ENCODE data around the gene NEUROD6. TPM values are rescaled to one million over a fixed set of nuclear protein-coding genes. Genes with fewer than 3 reads are reported as not detected.

NEUROD6 gene
- total and polyA plus RNA-seq, 2 donors (not counting 3 experiments of a cell fraction or from before 2014, with no cell fraction given), result not detected

GRCh38 chr7:31370609-31371008 is 30.1 kb upstream of the NEUROD6 start:
- no peak for FAIRE-seq
- no peaks in the 10 kb centered on the region for H3K9me3 ChIP-seq (replicated peaks; ENCODE audit: control insufficient read depth, insufficient read depth, low read length)
- no peaks in the 10 kb centered on the region for H3K36me3 ChIP-seq (ENCODE audit: control insufficient read depth in 2 of 2, extremely low read depth in 1 of 2, insufficient read depth in 2 of 2, low read length in 2 of 2)
- no peaks in the 10 kb centered on the region for H3K27me3 ChIP-seq (ENCODE audit: control insufficient read depth in 2 of 2, insufficient read depth in 2 of 2, low read length in 2 of 2)
- no peak overlapping the region for H3K4me3 ChIP-seq (replicated peaks in 1 of 3; ENCODE audit: insufficient read depth in 1 of 3, low read depth in 1 of 3, low read length in 3 of 3)
- no peak for DNase-seq (ENCODE audit: low read depth, low spot score)
- no peak overlapping the region for H3K27ac ChIP-seq (ENCODE audit: insufficient read depth, low read depth, low read length)
- H3K9me1 ChIP-seq (replicated peaks; ENCODE audit: control insufficient read depth, extremely low read depth, insufficient read depth, low read length), result no peaks in the 10 kb centered on the region
- intact Hi-C loops (cut with micrococcal nuclease) (no loop called here), dilution Hi-C loops (cut with MboI; ENCODE audit: extremely low pct_ligation_motif_present, low sequenced_read_pairs) (no loop called here)
- CTCF ChIA-PET, result interaction anchor here (1.0 to 2.1 kb wide), 2 partner anchors 72 to 236 kb away, joined by 3 to 7 read pairs; no protein-coding TSS in a partner anchor
- no peak overlapping the region for H3K9ac ChIP-seq (replicated peaks; ENCODE audit: extremely low read depth, insufficient read depth, low read length)
- no peaks in the 10 kb centered on the region for H4K20me1 ChIP-seq (replicated peaks; ENCODE audit: control insufficient read depth, extremely low read depth, insufficient read depth, low read length)
- POLR2A ChIA-PET, result no interaction called here
- no peak overlapping the region for H3K4me2 ChIP-seq (ENCODE audit: insufficient read depth, low read length)
- no peak overlapping the region for H2AFZ ChIP-seq (ENCODE audit: low read depth, low read length)
- H3K79me2 ChIP-seq (ENCODE audit: control insufficient read depth, insufficient read depth, low read length), result no peaks in the 10 kb centered on the region
- H3K4me1 ChIP-seq (ENCODE audit: control insufficient read depth, extremely low read depth, insufficient read depth, low read length), result no peaks in the 10 kb centered on the region
- BruUV-seq (replicated peaks), result no TSS peak
- no peak for TF ChIP-seq MYC (IDR thresholded peaks at IDR 0.05; ENCODE audit: low read depth, low read length)

- Histone ChIP-seq H3K79me2 (ENCODE audit: control insufficient read depth, insufficient read depth, low read length) (no peaks in the 10 kb centered on the region), H3K9me1 (replicated peaks; ENCODE audit: control insufficient read depth, extremely low read depth, insufficient read depth, low read length) (no peaks in the 10 kb centered on the region), H3K9me3 (replicated peaks; ENCODE audit: control insufficient read depth, insufficient read depth, low read length) (no peaks in the 10 kb centered on the region), H3K9ac (replicated peaks; ENCODE audit: extremely low read depth, insufficient read depth, low read length) (no peak overlapping the region), H3K4me1 (ENCODE audit: control insufficient read depth, extremely low read depth, insufficient read depth, low read length) (no peaks in the 10 kb centered on the region), H2AFZ (ENCODE audit: low read depth, low read length) (no peak overlapping the region), H3K4me2 (ENCODE audit: insufficient read depth, low read length) (no peak overlapping the region), H3K36me3 (ENCODE audit: control insufficient read depth in 2 of 2, extremely low read depth in 1 of 2, insufficient read depth in 2 of 2, low read length in 2 of 2) (no peaks in the 10 kb centered on the region), H3K4me3 (replicated peaks in 1 of 3; ENCODE audit: insufficient read depth in 1 of 3, low read depth in 1 of 3, low read length in 3 of 3) (no peak overlapping the region), H3K27ac (ENCODE audit: insufficient read depth, low read depth, low read length) (no peak overlapping the region), H4K20me1 (replicated peaks; ENCODE audit: control insufficient read depth, extremely low read depth, insufficient read depth, low read length) (no peaks in the 10 kb centered on the region), H3K27me3 (ENCODE audit: control insufficient read depth in 2 of 2, insufficient read depth in 2 of 2, low read length in 2 of 2) (no peaks in the 10 kb centered on the region)
- no peak for FAIRE-seq
- POLR2A ChIA-PET, result no interaction called here
- intact Hi-C loops (cut with micrococcal nuclease), result no loop called here
- CTCF ChIA-PET, result no interaction called here
- dilution Hi-C loops (cut with MboI; ENCODE audit: extremely low pct_ligation_motif_present, low sequenced_read_pairs), result no loop called here
- DNase-seq (ENCODE audit: low read depth, low spot score), result no peak
- TF ChIP-seq MAX (IDR thresholded peaks at IDR 0.05; ENCODE audit: insufficient read depth, insufficient read length) (no peak), JUN (IDR thresholded peaks at IDR 0.05; ENCODE audit: borderline replicate concordance, insufficient read depth, insufficient read length, low read depth) (no peak), FOS (IDR thresholded peaks at IDR 0.05; ENCODE audit: borderline replicate concordance, insufficient read depth, low read length) (no peak), MYC (IDR thresholded peaks at IDR 0.05; ENCODE audit: low read depth, low read length) (no peak), GATA2 (IDR thresholded peaks at IDR 0.05; ENCODE audit: insufficient read depth, insufficient read length, low read depth, low read length) (no peak), POLR2A (IDR thresholded peaks at IDR 0.05; ENCODE audit: low read depth, low read length) (no peak), CTCF (IDR thresholded peaks at IDR 0.05; ENCODE audit: extremely low read depth in 1 of 2, insufficient read depth in 1 of 2, low read depth in 1 of 2, low read length in 2 of 2) (no peak), POLR2AphosphoS5 (IDR thresholded peaks at IDR 0.05; ENCODE audit: insufficient read depth, low read depth, low read length) (no peak), EZH2 (IDR thresholded peaks at IDR 0.05; ENCODE audit: borderline replicate concordance, low read depth, low read length, severe bottlenecking) (no peak)
- no TSS peak for BruUV-seq (replicated peaks)
These were observed 28.1 kb upstream of the NEUROD6 start for GRCh38 chr7:31368620-31369019.

All from endothelial cell of umbilical vein (primary cell).